HS-27A (cell line): ENCODE data around the gene NOTCH1.
"Not testable (repeated sequence)": the region's sequence is repeated elsewhere in the genome, so short reads cannot be mapped to it uniquely, and the experiment has no call there.

Source experiments
- DNase-seq: peaks from one replicate; pipeline ENCODE4 v3.0.0-alpha.2; 2012; ENCODE audit warnings: low read depth, missing footprints

Gene NOTCH1

DNA sequence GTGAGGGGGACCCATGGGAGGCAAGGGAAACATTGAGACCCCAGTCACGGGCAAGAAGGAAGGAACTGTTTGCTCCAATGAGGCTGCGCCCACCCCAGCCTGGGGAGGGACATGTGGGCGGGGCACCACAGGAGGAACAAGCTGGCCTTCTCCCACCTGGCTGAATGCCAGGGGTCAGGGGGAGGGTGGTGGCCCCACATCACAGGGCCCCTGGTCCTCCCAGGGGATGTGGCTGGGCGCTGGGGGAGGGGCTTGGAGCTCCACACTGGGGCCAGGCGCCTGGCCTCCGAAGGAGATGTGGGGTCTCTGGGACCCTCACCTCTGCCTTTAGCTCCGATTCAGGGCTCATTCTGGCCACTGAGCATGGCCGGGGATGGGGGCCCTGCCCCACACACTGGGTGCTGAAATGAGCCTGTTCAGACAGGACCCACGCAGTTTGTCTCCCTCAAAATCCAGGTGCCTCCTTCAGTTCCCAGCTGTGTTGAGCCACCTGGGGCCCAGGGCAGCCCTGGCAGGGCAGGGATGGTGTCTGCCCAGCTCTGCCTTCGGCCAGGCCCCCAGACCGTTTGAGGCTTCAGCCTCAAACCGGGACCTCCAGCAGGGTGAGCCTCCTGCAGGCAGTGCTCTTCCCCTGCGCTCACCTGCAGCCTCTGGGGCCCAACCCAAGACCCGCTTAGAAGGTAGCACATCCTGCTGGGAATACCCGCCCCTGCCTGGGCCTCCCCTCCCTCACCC is 33.2 kb upstream of the NOTCH1 start:
- no peak for DNase-seq

DNA sequence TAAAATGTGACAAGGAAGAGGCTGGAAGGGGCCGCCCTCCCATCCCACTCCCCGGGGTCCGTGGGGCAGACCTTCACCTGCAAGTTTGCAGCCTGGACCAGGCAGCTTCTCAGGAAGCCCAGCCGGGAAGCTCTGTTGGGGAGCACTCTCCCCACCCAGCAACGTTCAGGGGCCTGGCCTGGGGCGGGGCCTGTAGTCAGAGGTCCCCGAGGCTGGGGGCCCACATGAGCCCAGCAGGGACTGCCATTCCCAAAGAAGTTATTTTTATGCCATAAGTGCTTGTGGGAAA is 32.7 kb upstream of the NOTCH1 start:
- no peak for DNase-seq

DNA sequence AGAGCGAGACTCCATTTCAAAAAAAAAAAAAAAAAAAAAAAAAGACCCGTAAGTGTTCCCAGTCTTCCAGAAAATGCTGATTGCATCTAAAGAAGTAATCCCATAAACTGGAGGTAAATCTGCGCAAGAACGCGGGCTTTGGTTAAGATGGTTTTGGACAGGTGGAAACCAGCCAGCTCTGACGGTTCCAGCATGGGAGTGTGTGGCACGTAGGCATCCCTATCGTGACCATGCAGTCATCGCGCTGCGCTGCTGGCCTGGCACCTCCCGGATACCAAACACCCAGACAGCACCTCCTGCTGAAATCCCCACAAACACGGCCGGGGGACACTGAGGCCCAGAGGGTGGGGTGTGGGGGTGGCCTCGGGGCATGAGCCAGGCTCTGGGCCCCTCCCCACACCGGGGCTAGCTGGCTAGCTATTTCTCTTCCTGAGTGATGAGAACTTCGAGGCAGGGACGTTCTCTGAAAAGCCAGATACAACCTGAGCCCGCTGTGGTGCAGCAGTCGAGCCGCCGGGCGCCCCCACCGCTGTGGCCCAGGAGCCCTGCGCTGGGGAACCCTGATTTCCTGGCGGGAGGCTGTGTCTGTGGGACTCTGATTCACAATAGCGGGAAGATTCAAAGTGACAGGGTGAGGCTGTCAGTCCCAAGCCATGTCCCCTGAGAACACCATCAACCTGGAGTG is 32.2 kb upstream of the NOTCH1 start:
- no peak for DNase-seq

DNA sequence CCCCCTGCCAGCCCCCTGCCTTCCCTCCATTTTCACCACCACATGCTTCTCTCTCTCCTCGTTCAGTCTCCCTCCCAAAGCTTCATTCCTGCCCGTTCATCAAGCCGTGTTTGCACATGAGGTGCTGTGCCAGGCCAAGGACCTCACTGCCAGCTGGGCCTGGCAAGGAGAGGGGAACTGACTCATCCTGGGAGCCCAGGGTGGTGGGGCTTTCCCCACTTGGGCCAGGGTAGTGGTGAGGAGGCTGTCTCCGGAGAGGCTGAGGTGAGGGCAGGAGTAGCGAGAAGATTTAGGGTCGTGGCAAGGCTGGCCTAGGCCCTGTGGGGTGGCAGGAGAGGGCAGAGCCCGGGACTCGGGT is 30.4 kb upstream of the NOTCH1 start:
- no peak for DNase-seq

DNA sequence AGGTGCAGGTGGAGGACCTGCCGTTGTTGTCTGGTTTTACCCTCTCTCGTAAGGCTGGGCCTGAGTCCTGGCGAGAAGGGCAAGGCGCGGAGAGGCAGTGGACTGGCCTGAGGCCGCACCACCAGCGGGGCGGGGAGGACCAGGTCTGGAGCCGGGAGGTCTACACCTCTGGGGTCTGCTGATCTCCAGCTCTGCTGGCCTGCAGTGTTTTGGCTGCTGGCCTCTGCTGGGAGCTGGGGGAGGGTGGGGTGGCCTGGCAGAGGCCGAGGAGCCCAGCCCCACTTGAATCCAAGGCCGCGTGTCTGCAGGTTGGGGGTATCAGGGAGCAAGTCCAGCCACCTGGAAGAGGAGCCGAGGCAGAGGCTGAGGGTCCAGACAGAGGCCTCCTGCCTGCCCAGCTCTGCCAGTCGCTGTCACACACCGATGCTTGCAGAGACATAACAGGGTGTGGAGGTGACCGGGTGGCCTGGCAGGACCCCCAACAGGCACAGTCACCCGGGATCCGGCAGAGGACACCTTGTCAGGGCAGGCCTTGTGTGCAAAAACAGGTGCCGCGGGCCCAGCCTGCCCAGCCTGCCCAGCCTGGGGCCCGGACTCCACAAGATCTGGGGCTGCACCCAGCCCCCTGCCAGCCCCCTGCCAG is 29.9 kb upstream of the NOTCH1 start:
- DNase-seq = no peak

DNA sequence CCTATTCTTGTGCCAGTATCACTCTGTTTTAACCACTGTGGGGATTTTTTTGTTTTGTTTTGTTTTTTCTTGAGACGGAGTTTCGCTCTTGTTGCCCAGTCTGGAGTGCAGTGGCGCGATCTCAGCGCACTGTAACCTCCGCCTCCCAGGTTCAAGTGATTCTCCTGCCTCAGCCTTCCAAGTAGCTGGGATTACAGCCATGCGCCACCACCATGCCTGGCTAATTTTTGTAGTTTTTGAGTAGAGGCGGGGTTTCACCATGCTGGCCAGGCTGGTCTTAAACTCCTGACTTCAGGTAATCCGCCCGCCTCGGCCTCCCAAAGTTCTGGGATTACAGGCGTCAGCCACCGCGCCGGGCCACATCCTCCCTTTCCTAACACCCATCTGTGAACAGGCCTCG is 28.8 kb upstream of the NOTCH1 start:
- DNase-seq = not testable (repeated sequence)

DNA sequence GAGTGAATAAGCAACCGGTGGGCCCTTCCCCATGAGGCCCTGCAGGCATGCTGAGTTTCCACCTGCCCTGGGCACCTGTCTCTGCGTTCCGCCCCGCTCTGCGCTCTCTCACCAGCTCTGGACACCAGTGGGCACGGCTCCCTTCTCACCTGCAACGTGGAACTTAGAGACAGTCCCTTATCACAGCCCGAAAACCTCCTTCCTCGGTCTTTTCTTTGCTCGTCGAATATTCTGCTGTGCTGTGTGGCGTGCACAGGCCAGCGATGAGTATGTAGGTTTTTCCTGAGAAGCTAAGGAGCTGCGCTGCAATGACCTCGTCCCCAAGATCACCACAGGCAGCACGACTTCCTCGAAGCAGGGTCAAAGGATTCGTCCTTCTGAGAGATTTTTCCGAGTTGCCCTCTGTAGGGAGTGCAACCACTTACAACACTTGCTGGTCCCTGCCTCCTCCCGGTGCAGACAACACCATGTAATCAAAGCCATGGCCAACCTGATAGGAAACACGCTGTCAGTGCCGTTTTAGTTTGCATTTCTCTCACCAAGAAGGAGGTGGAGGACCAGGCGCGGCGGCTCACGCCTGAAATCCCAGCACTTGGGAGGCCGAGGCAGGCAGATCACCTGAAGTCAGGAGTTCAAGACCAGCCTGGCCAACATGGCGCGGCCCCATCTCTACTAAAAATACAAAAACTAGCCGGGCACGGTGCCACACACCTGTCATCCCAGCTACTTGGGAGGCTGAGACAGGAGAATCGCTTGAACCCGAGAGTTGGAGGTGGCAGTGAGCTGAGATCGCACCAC is 27.2 kb upstream of the NOTCH1 start:
- DNase-seq = no peak

DNA sequence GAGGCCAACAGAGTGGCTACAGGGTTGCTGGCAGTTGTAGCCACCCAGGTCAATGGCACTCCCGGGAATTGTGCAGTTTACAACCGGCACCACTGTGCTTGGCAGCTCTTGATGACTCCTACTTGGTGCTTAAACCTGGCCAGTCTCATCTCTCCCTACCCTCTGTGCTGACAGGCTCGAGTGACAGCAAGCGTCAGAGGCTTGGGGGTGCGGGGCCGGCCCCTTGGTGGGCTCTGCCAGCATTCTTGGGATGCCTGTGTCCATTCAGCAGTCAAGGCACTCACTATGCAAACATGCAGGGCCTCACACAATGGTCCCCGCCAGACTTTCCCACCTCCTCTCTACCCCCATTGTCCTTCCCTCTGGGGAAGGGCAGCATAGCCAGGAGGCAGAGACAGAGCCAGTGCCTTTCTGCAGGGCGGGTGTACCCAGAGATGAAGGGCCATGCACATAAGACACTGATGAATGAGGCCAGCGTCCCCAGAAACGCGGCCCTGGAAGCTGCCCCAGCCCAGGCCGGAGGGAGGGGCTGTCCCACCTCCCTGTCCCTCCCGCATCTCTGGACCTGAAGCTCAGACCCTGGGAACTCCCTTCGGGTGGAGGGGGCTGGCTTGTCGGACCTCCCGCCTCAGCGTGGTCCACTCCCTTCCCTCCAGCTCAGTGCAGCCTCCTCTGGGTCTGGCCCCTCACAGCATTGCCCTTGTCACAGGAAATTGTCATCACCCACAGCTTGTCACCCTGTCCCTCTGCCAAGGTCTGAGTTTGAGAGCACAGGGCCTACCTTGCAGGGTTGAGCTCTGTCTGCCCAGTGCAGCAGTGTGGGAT is 26.4 kb upstream of the NOTCH1 start:
- DNase-seq = peak; percentile 64

DNA sequence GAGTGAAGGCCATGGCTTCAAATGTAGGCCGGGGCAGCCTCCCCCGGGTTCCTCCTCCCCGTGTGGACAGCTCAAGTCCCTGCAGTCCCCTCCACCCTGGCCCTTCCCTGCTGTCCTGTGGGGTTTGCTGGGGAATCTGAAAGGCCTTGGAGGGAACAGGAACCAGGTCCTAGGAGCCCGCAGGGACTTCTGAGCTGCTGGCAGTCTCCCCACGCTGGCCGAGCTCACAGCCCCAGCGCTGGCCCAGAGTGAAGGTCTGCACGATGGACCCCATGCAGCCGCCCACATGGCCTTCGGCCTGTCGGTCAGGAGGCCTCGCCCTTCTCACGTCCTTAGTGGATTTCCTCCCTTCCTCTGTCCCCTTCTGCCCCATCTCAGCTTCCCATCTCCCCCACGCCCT is 25.7 kb upstream of the NOTCH1 start:
- no peak for DNase-seq

DNA sequence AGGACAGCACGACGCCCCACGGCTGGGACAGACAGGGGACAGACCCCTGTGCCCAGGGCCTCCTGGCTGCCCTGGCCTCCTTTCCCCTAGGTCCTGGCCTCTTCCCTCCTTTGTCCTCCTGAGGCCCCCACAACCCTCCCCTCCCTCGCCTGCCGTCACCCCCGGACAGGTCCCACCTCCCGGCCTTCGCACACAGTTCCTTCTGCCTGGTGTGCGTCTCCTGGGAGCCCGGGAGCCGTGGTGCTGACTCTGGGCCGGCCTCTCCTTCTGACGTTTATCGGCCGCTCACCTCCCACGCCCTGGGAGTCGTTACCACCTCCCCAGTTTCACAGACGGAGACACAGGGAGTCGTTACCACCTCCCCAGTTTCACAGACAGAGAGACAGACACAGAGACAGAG is 25.1 kb upstream of the NOTCH1 start:
- DNase-seq = no peak

DNA sequence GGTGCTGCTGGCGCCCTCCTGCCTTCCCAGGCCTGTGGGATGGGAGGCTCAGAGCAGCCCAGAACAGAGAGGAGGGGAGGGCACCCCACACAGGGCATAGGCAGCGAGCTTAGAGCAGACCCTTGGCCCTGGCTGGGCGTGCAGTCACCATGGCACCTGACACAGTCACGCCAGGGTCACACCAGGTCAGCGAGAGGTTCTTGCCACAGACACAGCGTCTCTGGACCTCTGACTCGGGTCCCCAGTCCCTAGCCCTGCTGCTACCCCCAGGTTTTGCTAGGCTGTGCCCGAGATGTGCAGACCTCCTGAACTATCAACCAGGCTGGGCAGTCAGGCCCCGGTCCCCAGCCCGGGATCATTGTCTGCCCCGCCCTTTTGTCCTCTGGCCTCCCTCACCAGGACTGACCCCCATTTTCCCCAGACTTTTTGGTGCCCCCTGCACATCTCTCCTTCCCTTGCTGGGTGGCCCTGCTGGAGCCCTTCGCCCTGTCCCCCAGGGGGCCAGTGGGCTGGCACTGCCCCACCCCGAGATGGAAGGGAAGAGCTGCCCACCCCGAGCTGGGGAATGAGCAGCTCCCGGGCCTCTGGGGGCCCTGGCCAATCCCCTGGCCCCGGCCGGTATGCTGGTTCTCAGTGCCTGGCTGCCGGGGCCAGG is 24.5 kb upstream of the NOTCH1 start:
- DNase-seq = no peak

DNA sequence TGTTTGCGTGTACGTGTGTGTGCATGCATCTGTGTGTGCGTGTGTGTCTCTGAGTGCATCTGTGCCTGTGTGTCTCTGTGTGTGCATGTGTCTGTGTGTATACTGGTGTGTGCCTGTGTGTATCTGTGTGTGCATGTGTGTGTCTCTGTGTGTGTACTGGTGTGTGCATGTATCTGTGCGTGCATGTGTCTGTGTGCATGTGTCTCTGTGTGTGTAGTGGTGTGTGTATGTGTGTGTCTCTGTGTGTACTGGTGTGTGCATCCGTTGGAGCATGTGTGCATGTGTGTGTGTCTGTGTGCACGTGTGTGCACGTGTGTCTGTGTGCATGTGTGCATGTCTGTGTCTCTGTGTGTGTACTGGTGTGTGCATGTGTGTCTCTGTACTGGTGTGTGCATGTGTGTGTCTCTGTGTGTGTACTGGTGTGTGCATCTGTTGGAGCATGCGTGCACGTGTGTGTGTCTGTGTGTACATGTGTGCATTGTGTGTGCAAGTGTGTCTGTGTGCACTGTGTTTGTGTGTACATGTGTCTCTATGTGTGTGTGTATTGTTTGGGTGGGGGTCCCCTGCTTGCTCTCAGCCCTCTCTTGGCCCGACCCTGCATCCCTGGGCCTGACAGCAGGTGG is 23.8 kb upstream of the NOTCH1 start:
- DNase-seq = no peak

DNA sequence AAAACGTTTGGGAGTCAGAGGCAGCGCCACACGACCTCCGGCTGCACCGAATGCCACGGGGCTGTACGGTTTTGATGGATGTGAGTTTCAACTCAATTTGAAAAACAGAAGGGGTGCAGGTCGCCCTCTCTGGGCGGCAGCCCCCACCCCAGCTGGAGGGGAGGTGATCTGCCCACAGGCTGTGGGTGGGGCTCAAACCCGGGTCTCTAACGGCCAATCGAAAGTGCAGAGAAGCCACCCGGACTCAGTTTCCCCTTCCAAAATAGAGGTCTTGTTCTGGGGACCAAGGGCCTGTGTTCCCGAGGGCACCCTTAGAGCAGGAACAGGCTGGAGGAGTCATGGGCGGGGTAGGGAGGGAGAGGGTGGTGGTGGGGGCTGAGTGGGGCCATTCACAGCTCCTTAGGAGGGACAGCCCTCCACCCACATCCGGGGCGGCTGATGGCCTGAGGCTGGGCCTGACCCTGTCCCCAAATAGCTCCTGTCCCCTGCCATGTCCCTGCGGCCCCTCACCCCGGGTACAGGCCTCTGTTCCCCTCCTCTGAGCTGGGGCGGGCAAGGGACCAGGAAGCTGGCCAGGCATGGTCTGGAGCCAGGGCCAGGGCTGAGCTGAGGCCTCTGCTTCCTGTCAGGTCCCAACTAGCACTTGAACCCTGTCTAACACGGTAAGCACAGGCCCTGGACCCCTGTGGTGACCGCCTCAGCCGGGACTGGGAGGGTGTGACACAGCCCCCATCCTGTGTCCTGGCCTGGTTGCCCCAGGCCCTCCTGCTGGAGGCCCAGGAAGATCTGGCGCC is 22.6 kb upstream of the NOTCH1 start:
- DNase-seq = no peak

DNA sequence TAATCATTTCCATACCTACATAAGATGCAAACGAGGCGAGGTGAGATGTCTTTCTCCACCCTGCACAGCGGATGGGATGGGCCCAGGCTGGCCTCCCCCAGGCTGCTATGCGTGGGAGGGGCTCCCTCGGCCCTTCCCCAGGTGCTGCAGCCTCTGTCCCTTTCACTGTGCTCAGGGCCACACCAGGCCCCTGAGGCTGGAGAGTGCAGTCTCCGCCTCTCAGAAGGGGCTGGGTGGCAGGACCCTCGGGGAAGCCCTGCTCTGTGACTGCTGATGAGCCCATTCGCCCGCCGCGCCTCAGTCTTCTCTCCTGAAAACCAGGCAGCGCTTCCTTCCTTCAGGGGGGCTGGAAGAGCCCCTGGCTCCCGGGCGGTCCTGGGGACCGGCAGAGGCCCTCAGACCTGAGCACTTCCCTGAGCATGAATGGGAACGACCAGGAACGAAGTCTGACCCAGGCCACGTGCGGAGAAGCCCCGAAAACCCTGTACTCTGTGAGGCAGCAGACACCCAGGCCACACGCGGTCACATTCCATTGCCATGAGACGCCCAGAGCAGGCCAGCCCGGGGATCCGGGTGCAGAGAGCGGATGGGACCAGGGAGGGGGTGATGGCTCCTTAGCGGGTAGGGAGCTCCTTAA is 21.9 kb upstream of the NOTCH1 start:
- peak; percentile 77 for DNase-seq

DNA sequence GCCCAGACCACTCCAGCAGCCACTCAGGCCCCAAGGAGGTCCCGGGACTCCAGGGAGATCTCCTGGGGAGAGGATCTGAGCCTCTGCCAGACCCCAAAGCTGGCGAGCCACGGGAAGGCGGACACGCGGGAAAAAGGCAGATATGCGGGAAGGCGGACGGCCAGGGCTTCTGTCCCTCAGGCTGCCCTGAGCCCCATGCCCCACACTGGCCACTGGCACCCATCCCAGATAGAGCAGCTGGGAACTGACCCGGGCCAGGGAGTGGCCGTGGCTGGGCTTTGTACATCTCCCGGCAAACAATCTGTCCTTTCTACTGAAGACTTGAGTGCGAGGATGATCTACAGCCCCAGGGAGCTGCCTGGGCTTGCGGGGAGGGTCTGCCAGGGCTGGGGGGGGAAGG is 21.1 kb upstream of the NOTCH1 start:
- DNase-seq = no peak

DNA sequence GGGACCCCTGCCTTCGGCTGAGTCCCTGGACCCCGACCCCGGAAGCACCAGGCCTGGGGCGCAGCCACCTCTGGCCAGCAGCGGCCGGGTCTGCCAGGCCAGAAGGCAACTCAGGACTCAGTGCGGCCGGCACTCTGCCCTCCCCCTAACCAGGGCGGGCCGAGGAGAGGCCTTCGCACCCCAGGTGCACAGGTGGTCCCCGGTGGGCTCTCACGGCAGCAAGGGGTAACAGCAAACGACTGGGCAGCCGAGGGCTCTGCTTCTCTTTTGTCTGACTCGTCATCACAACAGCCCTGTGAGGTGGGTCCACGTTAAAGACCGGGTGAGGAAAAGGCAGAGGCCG is 20.7 kb upstream of the NOTCH1 start:
- no peak for DNase-seq

DNA sequence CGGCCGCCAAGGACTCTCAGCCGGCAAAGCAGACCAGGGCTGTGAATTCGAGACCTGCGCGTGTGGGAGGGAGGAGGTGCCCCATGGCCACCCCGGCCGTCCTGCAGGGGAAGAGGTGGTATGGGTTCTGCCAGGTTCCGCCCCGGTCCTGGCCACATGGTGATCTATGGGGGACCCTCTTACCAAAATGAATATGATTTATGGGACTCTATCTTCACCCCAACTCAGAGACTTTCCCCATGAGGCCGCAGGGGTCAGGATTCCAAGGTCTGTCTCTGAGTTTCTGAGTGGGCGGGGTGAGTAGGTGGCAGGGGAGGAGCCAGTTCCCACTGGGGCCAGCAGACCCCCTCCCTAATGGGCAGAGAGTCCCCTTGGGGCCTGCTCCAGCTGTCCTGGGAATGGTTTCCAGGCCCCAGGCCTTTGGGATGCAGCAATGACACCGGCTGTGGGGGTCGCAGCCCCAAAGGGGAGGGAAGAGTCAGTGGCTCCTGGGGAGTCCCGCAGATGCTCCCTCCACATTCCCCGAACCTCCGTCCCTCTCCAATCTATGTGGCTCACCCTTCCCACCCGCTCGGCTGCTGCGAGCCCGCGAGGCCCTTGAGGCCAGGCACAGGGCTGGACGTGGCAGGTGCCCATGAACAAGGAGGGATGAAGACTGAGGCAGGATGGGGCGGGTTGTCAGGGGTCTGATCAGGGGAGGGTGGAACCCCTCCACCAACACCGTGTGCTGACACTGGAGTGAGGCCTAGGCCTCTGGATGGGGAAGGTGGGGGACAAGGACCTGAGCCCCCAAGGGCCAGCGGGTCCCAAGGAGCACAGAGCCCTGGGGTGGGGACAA is 20.1 kb upstream of the NOTCH1 start:
- DNase-seq = no peak

DNA sequence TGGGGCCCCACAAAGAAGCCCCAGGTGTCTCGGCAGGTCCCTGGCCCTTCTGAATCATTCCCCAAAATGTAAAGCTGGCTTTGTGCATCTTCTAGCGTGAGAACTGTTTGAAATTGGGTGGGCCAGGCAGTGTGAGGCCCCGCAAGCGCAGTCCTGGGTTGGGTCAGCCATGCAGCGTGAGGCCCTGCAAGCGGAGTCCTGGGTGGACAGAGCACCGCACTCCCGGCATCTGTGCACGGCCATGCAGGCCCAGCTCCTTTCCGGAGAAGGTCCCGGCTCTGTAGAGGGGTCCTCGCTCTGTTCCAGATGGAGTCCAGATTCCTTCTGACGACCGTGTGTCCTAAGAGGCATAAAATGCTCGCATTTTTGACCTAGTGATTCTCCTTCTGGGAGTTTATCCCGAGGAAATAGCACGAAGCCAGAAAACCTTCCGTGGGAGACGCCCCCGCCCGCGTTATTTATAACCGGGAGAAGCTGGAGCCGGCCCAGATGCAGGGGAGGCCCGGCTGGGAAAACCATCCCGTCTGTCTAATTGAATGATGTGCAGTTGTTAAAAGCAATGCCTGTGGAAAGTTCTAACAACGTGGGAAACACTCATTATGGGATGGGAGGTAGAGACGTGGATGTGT is 19.4 kb upstream of the NOTCH1 start:
- no peak for DNase-seq
